SK-N-SH (cell line): ENCODE measurements around the gene TBC1D3B. TPM values are rescaled to one million over a fixed set of nuclear protein-coding genes. Genes with fewer than 3 reads are reported as not detected.

ENCODE experiments used
- CTCF ChIA-PET: fragments of 300-600, 350-600 bp; formaldehyde crosslinking; extraction: SDS; loops from one replicate; lab custom pipeline; 2021; lab: Yijun Ruan, JAX
- POLR2A ChIA-PET: fragments of 350-600 bp; sonication (Branson Sonifier 250); formaldehyde crosslinking; extraction: SDS; loops from one replicate; lab custom pipeline; 2020; ENCODE audit warnings: antibody characterized with exemption, inconsistent platforms; lab: Yijun Ruan, JAX
- DNase-seq: peaks from one replicate; pipeline ENCODE4 v3.0.0; 2012
- H2AFZ ChIP-seq: fragments of 200-600 bp; sonication (generic); 2 replicates; pipeline ENCODE4 v1.8.1; 2016; ENCODE audit warnings: antibody characterized with exemption, mild to moderate bottlenecking, low read depth
- H3F3A ChIP-seq: fragments of 200-600 bp; sonication (generic); replicated peaks from 2 replicates; pipeline ENCODE3; 2016; ENCODE audit warnings: antibody characterized with exemption, mild to moderate bottlenecking; ENCODE audit not compliant: insufficient read depth
- H3K27ac ChIP-seq, 2 experiments: fragments of 200-500 bp in 1 of 2; fragments of 200-600 bp in 1 of 2; sonication (Bioruptor generic) in 1 of 2; sonication (generic), shearing (Covaris generic) in 1 of 2; 2 replicates each; pipeline versions ENCODE4 v1.5.1 to v1.6.1; 2014 to 2016; ENCODE audit warnings: low read depth in 2 of 2, inconsistent platforms in 1 of 2, low read length in 1 of 2, mild to moderate bottlenecking in 1 of 2, mixed read lengths in 1 of 2
- H3K27me3 ChIP-seq: fragments of 200-600 bp; sonication (generic), shearing (Covaris generic); 2 replicates; pipeline ENCODE4 v1.6.1; 2016; ENCODE audit warnings: mixed run types; ENCODE audit not compliant: insufficient read depth
- H3K36me3 ChIP-seq, 2 experiments: fragments of 200-500 bp in 1 of 2; fragments of 200-600 bp in 1 of 2; sonication (Bioruptor generic) in 1 of 2; sonication (generic) in 1 of 2; replicated peaks in 1 of 2; 2 replicates each; pipeline versions ENCODE3 to v1.5.1; 2014 to 2016; ENCODE audit warnings: low read length in 1 of 2, mild to moderate bottlenecking in 1 of 2; ENCODE audit not compliant: insufficient read depth in 2 of 2, control insufficient read depth in 1 of 2
- H3K4me1 ChIP-seq, 2 experiments: fragments of 200-500 bp in 1 of 2; fragments of 200-600 bp in 1 of 2; sonication (Bioruptor generic) in 1 of 2; sonication (generic), shearing (Covaris generic) in 1 of 2; 2 replicates each; pipeline versions ENCODE4 v1.5.1 to v1.6.1; 2014 to 2016; ENCODE audit warnings: low read depth in 1 of 2, low read length in 1 of 2, mixed run types in 1 of 2; ENCODE audit not compliant: insufficient read depth in 2 of 2, control insufficient read depth in 1 of 2
- H3K4me2 ChIP-seq: fragments of 200-600 bp; sonication (generic), shearing (Covaris generic); 2 replicates; pipeline ENCODE4 v1.6.1; 2017; ENCODE audit warnings: mixed run types
- H3K4me3 ChIP-seq, 2 experiments: fragments of 200-500 bp in 1 of 2; fragments of 200-600 bp in 1 of 2; sonication (Bioruptor generic) in 1 of 2; sonication (generic), shearing (Covaris generic) in 1 of 2; 2 replicates each; pipeline versions ENCODE4 v1.5.1 to v1.8.1; 2014 to 2016; ENCODE audit warnings: low read depth in 2 of 2, inconsistent platforms in 1 of 2, low read length in 1 of 2, mild to moderate bottlenecking in 1 of 2, mixed read lengths in 1 of 2, moderate library complexity in 1 of 2
- H3K79me2 ChIP-seq: fragments of 200-600 bp; sonication (generic); 2 replicates; pipeline ENCODE4 v1.8.1; 2017; ENCODE audit warnings: mild to moderate bottlenecking; ENCODE audit not compliant: insufficient read depth
- H3K9ac ChIP-seq: fragments of 200-600 bp; sonication (generic); 2 replicates; pipeline ENCODE4 v1.6.1; 2017; ENCODE audit warnings: mixed run types
- H3K9me2 ChIP-seq: fragments of 200-600 bp; sonication (generic); 2 replicates; pipeline ENCODE4 v1.6.1; 2017; ENCODE audit warnings: mixed run types
- H3K9me3 ChIP-seq: fragments of 200-600 bp; sonication (generic); 2 replicates; pipeline ENCODE4 v1.6.1; 2017; ENCODE audit warnings: mixed run types, mild to moderate bottlenecking, moderate library complexity
- H4K20me1 ChIP-seq: fragments of 200-600 bp; sonication (generic); 2 replicates; pipeline ENCODE4 v1.6.1; 2017; ENCODE audit warnings: mild to moderate bottlenecking, mixed run types; ENCODE audit not compliant: insufficient read depth
- EZH2phosphoT487 ChIP-seq: fragments of 200-600 bp; sonication (generic); IDR thresholded peaks from 2 replicates; pipeline ENCODE4 v1.6.1; 2017; ENCODE audit warnings: low read depth, mixed run types, mild to moderate bottlenecking, antibody characterized with exemption, moderate library complexity, borderline replicate concordance
- FOSL2 ChIP-seq: IDR thresholded peaks from 2 replicates; pipeline ENCODE4 v1.4.0; 2012; ENCODE audit warnings: low read depth, mild to moderate bottlenecking, moderate library complexity, borderline replicate concordance
- FOXJ3 ChIP-seq: sonication (generic); formaldehyde crosslinking; IDR thresholded peaks from 2 replicates; pipeline ENCODE4 v1.5.1; 2020; ENCODE audit warnings: mild to moderate bottlenecking, missing genetic modification reagents
- GABPA ChIP-seq: IDR thresholded peaks from 2 replicates; pipeline ENCODE4 v1.4.0; 2012; ENCODE audit warnings: low read depth, mild to moderate bottlenecking
- GATA2 ChIP-seq: sonication (generic); formaldehyde crosslinking; IDR thresholded peaks from 2 replicates; pipeline ENCODE4 v1.5.0; 2020; ENCODE audit warnings: mild to moderate bottlenecking, missing genetic modification reagents
- JUND ChIP-seq: IDR thresholded peaks from 2 replicates; pipeline ENCODE4 v1.4.0; 2012
- POLR2AphosphoS5 ChIP-seq: IDR thresholded peaks from 2 replicates; pipeline ENCODE4 v1.6.1; 2012; ENCODE audit warnings: low read depth, low read length
- SMC3 ChIP-seq: IDR thresholded peaks from 2 replicates; pipeline ENCODE4 v1.6.1; 2012; ENCODE audit warnings: low read depth, low read length, improper control_type of control experiment
- TAF1 ChIP-seq: IDR thresholded peaks from 2 replicates; pipeline ENCODE4 v1.6.1; 2012; ENCODE audit warnings: low read depth, mild to moderate bottlenecking, low read length, moderate library complexity, borderline replicate concordance
- TEAD4 ChIP-seq: IDR thresholded peaks from 2 replicates; pipeline ENCODE4 v1.4.0; 2012; ENCODE audit warnings: mild to moderate bottlenecking, borderline replicate concordance; ENCODE audit not compliant: insufficient read depth
- YY1 ChIP-seq: IDR thresholded peaks from 2 replicates; pipeline ENCODE4 v1.4.0; 2012; ENCODE audit warnings: low read depth, mild to moderate bottlenecking
- WGBS: methylation state at CpG from one replicate; pipeline ENCODE4 v1.1.6; 2017; ENCODE audit warnings: low lambda C conversion rate; 5-methylcytosine and 5-hydroxymethylcytosine counted together
- polyA plus RNA-seq, 3 experiments: library from polyadenylated mRNA; depleted of rRNA; stranded (reverse); fragments of >200 nt; gene quantifications; 2 replicates each; pipeline ENCODE4 v1.2.3, GENCODE V29; 2012
- TF ChIP-seq, protein P1 (sequence below): IDR thresholded peaks from 2 replicates; pipeline ENCODE4 v1.6.1; 2012; ENCODE audit warnings: mild to moderate bottlenecking, low read depth, low read length, moderate library complexity
- TF ChIP-seq, protein P2 (sequence below): fragments of 150-350 bp; IDR thresholded peaks from 2 replicates; pipeline ENCODE4 v1.6.1; 2016; ENCODE audit warnings: mild to moderate bottlenecking, low read depth, low read length
- TF ChIP-seq, protein P3 (sequence below): IDR thresholded peaks from 2 replicates; pipeline ENCODE4 v1.4.0; 2012; ENCODE audit warnings: low read depth, borderline replicate concordance
- TF ChIP-seq, protein P4 (sequence below): IDR thresholded peaks from 2 replicates; pipeline ENCODE4 v1.4.0; 2012; ENCODE audit warnings: low read depth

The TBC1D3B gene
- polyA plus RNA-seq, 1 of the 3 experiments (the other 2 are of a cell fraction): 3.7 TPM

DNA sequence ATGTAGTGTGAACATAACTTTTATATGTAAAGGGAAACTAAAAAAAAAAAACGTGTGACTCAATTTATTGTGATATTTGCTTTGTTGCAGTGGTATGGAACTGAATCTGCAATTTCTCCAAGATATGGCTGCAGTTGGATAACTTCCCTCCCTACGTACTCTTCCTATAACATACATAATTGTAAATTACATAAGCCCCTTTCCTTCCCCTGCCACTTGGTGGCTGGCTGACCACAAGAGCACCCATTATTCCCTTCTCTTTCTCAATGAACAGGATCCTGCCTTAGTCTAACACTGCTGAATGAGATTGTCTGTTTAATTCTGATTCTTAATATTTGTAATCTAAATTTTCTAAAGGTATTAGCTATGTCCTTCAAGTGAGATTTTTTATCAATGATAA is 45.0 kb downstream of the TBC1D3B start:
- no peaks in the 10 kb centered on the region for H3K79me2 ChIP-seq
- no peaks in the 10 kb centered on the region for H4K20me1 ChIP-seq
- H3K4me3 ChIP-seq: no peak overlapping the region
- H3K4me2 ChIP-seq: no peak overlapping the region
- ChIA-PET CTCF (interaction anchor here (0.6 to 1.3 kb wide), 2 partner anchors 14 to 17 kb away, joined by 3 to 4 read pairs; no protein-coding TSS in a partner anchor), POLR2A (no interaction called here)
- H3K9ac ChIP-seq: no peak overlapping the region
- H3K27ac ChIP-seq: no peak overlapping the region
- H3F3A ChIP-seq: no peaks in the 10 kb centered on the region
- H3K27me3 ChIP-seq: no peaks in the 10 kb centered on the region
- TF ChIP-seq, protein P1, sequence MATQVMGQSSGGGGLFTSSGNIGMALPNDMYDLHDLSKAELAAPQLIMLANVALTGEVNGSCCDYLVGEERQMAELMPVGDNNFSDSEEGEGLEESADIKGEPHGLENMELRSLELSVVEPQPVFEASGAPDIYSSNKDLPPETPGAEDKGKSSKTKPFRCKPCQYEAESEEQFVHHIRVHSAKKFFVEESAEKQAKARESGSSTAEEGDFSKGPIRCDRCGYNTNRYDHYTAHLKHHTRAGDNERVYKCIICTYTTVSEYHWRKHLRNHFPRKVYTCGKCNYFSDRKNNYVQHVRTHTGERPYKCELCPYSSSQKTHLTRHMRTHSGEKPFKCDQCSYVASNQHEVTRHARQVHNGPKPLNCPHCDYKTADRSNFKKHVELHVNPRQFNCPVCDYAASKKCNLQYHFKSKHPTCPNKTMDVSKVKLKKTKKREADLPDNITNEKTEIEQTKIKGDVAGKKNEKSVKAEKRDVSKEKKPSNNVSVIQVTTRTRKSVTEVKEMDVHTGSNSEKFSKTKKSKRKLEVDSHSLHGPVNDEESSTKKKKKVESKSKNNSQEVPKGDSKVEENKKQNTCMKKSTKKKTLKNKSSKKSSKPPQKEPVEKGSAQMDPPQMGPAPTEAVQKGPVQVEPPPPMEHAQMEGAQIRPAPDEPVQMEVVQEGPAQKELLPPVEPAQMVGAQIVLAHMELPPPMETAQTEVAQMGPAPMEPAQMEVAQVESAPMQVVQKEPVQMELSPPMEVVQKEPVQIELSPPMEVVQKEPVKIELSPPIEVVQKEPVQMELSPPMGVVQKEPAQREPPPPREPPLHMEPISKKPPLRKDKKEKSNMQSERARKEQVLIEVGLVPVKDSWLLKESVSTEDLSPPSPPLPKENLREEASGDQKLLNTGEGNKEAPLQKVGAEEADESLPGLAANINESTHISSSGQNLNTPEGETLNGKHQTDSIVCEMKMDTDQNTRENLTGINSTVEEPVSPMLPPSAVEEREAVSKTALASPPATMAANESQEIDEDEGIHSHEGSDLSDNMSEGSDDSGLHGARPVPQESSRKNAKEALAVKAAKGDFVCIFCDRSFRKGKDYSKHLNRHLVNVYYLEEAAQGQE: no peak
- TF ChIP-seq, protein P2, sequence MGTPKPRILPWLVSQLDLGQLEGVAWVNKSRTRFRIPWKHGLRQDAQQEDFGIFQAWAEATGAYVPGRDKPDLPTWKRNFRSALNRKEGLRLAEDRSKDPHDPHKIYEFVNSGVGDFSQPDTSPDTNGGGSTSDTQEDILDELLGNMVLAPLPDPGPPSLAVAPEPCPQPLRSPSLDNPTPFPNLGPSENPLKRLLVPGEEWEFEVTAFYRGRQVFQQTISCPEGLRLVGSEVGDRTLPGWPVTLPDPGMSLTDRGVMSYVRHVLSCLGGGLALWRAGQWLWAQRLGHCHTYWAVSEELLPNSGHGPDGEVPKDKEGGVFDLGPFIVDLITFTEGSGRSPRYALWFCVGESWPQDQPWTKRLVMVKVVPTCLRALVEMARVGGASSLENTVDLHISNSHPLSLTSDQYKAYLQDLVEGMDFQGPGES: no peak
- TF ChIP-seq TEAD4: no peak
- TF ChIP-seq TAF1: no peak
- no peak for TF ChIP-seq JUND
- no peak for TF ChIP-seq FOSL2
- no peak for TF ChIP-seq YY1
- no peak for TF ChIP-seq GATA2 (CRISPR knock-in tag)
- no peak for TF ChIP-seq POLR2AphosphoS5
- TF ChIP-seq, protein P3, sequence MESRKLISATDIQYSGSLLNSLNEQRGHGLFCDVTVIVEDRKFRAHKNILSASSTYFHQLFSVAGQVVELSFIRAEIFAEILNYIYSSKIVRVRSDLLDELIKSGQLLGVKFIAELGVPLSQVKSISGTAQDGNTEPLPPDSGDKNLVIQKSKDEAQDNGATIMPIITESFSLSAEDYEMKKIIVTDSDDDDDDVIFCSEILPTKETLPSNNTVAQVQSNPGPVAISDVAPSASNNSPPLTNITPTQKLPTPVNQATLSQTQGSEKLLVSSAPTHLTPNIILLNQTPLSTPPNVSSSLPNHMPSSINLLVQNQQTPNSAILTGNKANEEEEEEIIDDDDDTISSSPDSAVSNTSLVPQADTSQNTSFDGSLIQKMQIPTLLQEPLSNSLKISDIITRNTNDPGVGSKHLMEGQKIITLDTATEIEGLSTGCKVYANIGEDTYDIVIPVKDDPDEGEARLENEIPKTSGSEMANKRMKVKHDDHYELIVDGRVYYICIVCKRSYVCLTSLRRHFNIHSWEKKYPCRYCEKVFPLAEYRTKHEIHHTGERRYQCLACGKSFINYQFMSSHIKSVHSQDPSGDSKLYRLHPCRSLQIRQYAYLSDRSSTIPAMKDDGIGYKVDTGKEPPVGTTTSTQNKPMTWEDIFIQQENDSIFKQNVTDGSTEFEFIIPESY: no peak
- TF ChIP-seq, protein P4, sequence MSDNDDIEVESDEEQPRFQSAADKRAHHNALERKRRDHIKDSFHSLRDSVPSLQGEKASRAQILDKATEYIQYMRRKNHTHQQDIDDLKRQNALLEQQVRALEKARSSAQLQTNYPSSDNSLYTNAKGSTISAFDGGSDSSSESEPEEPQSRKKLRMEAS: no peak
- TF ChIP-seq GABPA: no peak
- TF ChIP-seq EZH2phosphoT487: no peak
- no peak for TF ChIP-seq FOXJ3 (CRISPR knock-in tag)
- TF ChIP-seq SMC3: no peak
- no peaks in the 10 kb centered on the region for H3K4me1 ChIP-seq
- no peaks in the 10 kb centered on the region for H3K36me3 ChIP-seq
- WGBS: 5% methylated on average over 2 of the region's 2 CpGs
- H2AFZ ChIP-seq: no peak overlapping the region
- no peaks in the 10 kb centered on the region for H3K9me2 ChIP-seq
- DNase-seq: no peak
- H3K9me3 ChIP-seq: no peaks in the 10 kb centered on the region
